ENCODE data around the gene GPR162. TPM values are rescaled to one million over a fixed set of nuclear protein-coding genes. Genes with fewer than 3 reads are reported as not detected.
A peak's percentile ranks its signal among the peaks of the same experiment; 100 is the strongest.

The GPR162 gene
- total RNA-seq, 4 donors from 2014 or later: 1.3 to 2.3 (median 1.5) TPM; not detected in 1

DNA sequence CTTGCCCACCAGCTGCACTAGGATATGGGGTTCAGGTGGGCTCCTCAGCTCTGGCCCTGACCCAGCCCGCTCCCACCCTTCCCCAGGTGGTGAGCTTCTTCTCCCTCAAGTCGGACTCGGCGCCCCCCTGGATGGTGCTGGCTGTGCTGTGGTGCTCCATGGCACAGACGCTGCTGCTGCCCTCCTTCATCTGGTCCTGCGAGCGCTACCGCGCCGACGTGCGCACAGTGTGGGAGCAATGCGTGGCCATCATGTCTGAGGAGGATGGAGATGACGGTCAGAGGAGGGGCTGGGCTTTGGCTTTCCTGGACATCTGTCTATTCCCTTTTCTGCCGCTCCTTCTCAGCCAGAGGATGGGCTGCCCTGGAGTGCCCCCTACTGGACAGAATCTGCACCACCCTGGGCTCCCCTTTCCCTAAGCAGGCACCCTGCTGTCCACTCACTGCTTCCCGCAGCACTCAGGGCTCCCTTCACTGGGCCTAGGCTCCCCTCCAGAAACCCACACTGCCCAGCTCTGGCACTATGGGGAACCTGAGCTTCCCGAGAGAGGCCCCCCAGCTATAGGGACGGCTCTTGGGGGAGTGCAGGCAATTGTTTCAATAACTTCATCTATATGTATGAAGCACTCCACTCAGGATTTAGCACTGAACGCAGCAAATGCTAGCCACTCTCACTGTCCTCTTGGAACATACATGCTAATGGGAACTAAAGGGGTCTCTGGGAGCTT lies 3.9 kb downstream of the GPR162 start:
- intact Hi-C loops (cut with DNase I): loop anchor here (5.0 kb wide), 1 partner anchor 88 kb away; no protein-coding TSS in a partner anchor
- DNase-seq: no peak
- H3K9me3 ChIP-seq: no peaks in the 10 kb centered on the region
- 13 to 19% methylated on average over 3 to 6 of the region's 19 CpGs for WGBS, 2 donors
- H3K27ac ChIP-seq: no peak overlapping the region
- H3K4me1 ChIP-seq: peaks cover 10 to 69% (median 18%) of the 10 kb centered on the region in 3 donors
- TF ChIP-seq POLR2A (IDR thresholded peaks at IDR 0.05): no peak
- TF ChIP-seq, protein P1, sequence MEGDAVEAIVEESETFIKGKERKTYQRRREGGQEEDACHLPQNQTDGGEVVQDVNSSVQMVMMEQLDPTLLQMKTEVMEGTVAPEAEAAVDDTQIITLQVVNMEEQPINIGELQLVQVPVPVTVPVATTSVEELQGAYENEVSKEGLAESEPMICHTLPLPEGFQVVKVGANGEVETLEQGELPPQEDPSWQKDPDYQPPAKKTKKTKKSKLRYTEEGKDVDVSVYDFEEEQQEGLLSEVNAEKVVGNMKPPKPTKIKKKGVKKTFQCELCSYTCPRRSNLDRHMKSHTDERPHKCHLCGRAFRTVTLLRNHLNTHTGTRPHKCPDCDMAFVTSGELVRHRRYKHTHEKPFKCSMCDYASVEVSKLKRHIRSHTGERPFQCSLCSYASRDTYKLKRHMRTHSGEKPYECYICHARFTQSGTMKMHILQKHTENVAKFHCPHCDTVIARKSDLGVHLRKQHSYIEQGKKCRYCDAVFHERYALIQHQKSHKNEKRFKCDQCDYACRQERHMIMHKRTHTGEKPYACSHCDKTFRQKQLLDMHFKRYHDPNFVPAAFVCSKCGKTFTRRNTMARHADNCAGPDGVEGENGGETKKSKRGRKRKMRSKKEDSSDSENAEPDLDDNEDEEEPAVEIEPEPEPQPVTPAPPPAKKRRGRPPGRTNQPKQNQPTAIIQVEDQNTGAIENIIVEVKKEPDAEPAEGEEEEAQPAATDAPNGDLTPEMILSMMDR (IDR thresholded peaks at IDR 0.05): peak; percentile 85 to 94 (median 90)
- peak overlapping the region in 1 of 4 donors; percentile 24 for H3K4me3 ChIP-seq
- peaks cover 0 to 97% (median 5%) of the 10 kb centered on the region in 4 donors for H3K27me3 ChIP-seq
- peaks cover 0 to 5% (median 0%) of the 10 kb centered on the region in 3 donors for H3K36me3 ChIP-seq

- TF ChIP-seq POLR2A (IDR thresholded peaks at IDR 0.05): no peak
- TF ChIP-seq, protein P1 (IDR thresholded peaks at IDR 0.05): no peak
- Histone ChIP-seq H3K27ac (no peak overlapping the region), H3K4me3 (no peak overlapping the region), H3K4me1 (peaks cover 7 to 64% (median 18%) of the 10 kb centered on the region in 3 donors), H3K9me3 (no peaks in the 10 kb centered on the region), H3K36me3 (peaks cover 0 to 12% (median 0%) of the 10 kb centered on the region in 3 donors), H3K27me3 (peaks cover 0 to 91% (median 5%) of the 10 kb centered on the region in 4 donors)
- intact Hi-C loops (cut with DNase I): loop anchor here (5.0 kb wide), 1 partner anchor 89 kb away; no protein-coding TSS in a partner anchor
- DNase-seq: no peak
- WGBS, 2 donors: 65 to 67% methylated on average over 15 to 17 of the region's 17 CpGs
These were observed 4.6 kb downstream of the GPR162 start for GRCh38 chr12:6826125-6826733.

DNA sequence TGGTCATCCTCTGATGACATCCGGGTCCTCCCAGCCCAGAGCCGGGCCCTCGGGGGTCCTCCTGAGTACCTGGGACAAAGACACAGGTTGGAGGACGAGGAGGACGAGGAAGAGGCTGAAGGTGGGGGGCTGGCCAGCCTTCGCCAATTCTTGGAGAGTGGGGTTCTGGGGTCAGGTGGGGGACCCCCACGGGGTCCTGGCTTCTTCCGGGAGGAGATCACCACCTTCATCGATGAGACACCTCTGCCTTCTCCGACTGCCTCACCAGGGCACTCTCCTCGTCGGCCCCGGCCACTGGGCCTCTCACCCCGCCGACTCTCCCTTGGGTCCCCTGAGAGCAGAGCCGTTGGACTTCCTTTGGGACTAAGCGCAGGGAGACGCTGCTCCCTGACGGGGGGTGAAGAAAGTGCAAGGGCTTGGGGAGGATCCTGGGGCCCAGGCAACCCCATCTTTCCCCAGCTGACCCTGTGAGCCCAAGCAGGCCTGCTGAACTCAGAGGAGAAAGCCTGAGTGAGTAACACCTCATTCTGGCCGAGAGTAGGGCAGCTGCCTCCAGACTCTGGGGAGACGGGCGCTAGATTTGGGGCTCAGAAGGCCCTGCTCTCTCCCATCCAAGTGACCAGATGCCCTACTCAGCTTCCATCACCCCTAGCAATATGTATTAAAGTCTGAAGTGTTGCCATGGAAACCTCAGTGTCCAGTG lies 5.3 kb downstream of the GPR162 start:
- H3K4me3 ChIP-seq: peak overlapping the region in 1 of 4 donors; percentile 95
- TF ChIP-seq, protein P1 (IDR thresholded peaks at IDR 0.05): no peak
- no peak for TF ChIP-seq POLR2A (IDR thresholded peaks at IDR 0.05)
- peaks cover 5 to 57% (median 16%) of the 10 kb centered on the region in 3 donors for H3K4me1 ChIP-seq
- no peaks in the 10 kb centered on the region for H3K9me3 ChIP-seq
- no peak for DNase-seq
- H3K36me3 ChIP-seq: peaks cover 0 to 18% (median 0%) of the 10 kb centered on the region in 3 donors
- peak overlapping the region; percentile 9 to 63 (median 29) for H3K27ac ChIP-seq
- peaks cover 0 to 85% (median 5%) of the 10 kb centered on the region in 4 donors for H3K27me3 ChIP-seq
- 71% methylated on average over 5 of the region's 22 CpGs; no CpG with 5 or more reads in 1 of the 2 donors for WGBS, 2 donors
- intact Hi-C loops (cut with DNase I): loop anchor here (5.0 kb wide), 1 partner anchor 90 kb away; no protein-coding TSS in a partner anchor

GRCh38 chr12:6827437-6827911 lies 5.9 kb downstream of the GPR162 start:
- intact Hi-C loops (cut with DNase I): loop anchor here (5.0 kb wide), 1 partner anchor 90 kb away; no protein-coding TSS in a partner anchor
- peaks cover 0 to 79% (median 5%) of the 10 kb centered on the region in 4 donors for H3K27me3 ChIP-seq
- peaks cover 2 to 52% (median 11%) of the 10 kb centered on the region in 3 donors for H3K4me1 ChIP-seq
- peak overlapping the region in 2 of 4 donors; percentile 62 to 95 for H3K4me3 ChIP-seq
- peaks cover 0 to 23% (median 0%) of the 10 kb centered on the region in 3 donors for H3K36me3 ChIP-seq
- H3K9me3 ChIP-seq: no peaks in the 10 kb centered on the region
- no peak for DNase-seq
- H3K27ac ChIP-seq: peak overlapping the region; percentile 9 to 63 (median 29)
- 0 to 7% methylated on average over 3 to 6 of the region's 8 CpGs for WGBS, 2 donors
- TF ChIP-seq, protein P1 (IDR thresholded peaks at IDR 0.05): no peak
- no peak for TF ChIP-seq POLR2A (IDR thresholded peaks at IDR 0.05)

Data from esophagus squamous epithelium (tissue), 5 donors.